ENCODE data around the gene HLTF.

DNA sequence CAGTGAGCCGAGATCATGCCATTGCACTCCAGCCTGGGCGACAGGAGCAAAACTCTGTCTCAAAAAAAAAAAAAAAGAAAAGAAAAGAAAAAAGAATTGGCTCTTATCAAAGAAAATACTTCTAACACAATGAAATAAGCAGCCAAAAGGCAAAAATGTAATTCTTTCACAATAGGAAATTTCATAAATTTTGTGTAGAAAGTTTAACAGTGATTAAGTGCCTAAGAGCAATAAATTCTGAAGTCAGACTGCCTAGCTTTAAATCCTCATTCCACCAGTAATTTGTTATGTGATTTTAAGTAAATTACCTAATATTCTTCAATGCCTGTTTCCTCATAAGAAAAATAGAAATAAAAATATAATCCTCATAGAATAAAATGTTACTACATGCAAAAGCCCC is 24.6 kb downstream of the HLTF start:
- TF ChIP-seq EZH2 (IDR thresholded peaks at IDR 0.05) (no peak), FOXP2 (optimal IDR thresholded peaks at IDR 0.05; ENCODE audit: control extremely low read depth, extremely low read length, insufficient read depth) (no peak)
